NOMO-1 treated with DMSO at 0.1 percent for 48 hours (cell line): ENCODE results near the gene ESF1.
A peak's percentile ranks its signal among the peaks of the same experiment; 100 is the strongest.
"Not testable (repeated sequence)": the region's sequence is repeated elsewhere in the genome, so short reads cannot be mapped to it uniquely, and the experiment has no call there.

Experiments used
- DNase-seq: peaks from one replicate; lab custom pipeline; 2025; ENCODE audit not compliant: unreplicated experiment; lab: John Stamatoyannopoulos, UW

Gene ESF1

DNA sequence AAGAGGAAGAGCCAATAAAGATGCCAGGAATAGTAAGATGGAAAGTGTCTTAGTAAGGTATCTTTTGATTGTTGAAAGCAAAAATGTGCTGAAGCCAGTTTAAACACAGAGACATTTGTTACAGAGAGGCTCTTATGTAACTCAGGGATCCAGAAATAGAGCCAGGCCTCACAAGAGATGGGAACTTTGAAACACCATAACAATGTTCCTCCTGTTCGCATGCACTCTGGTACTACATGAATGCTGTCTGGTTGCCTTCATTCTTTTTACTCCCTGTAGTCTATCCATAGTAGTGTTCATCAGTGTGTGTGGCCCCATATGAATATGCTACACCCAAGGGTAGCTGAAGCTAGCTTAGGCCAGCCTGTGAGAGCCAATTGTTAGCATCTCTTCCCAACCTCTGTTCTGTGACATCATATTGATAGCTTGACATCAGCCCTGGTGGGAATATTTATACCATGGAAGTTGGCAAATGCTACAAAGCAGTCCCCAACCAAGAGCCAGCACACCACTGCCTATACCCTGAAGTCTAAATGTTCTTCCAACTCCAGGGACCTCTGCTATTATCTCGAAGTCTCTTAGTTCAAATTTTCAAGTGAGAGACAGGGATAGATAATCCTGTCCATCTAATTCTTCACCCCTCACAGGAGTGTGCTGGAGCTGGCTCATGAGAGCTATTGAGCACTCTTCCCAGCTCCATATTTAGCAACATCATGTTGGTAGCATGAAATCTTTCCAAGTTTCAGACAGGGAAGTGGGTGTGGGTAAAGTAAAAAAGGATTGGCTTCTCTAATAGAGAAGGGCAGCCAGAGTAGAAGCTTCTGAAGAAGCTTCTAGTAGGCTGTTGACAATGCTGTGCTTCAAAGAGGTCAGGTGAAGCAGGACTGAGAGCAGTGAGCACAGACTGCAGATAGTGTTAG lies 7.1 kb upstream of the ESF1 start:
- no peak for DNase-seq

- no peak for DNase-seq
These were observed 6.0 kb upstream of the ESF1 start for GRCh38 chr20:13790708-13791107.

DNA sequence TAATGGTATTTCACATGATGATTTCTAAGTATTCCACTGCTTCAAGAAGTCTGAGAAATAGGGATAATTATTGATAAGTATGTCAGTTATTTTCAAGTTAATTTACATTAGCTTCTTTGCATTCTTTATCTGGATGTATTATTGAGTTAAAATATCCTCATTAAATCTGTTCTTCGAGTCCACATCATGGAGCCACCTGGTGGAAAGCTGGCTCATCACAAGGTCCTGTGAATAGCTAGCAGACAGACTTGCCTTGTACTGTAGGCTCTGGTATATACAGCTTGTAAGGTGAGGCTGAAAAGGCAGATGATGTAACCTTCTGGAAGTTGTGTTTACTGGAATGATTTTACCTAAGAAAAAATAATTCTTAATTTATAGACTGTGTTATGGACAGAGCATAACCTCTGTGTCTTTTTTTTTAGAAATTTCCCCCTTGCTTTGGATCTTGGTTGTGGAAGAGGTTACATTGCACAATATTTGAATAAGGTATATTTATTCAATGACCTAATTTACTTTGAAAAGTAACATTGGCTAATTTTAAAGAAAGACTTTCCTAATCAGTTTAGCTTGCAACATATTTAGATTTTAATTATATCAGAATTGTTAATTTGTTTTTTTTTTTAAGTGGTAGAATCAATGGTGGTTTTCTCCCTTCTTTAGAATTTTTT lies 3.6 kb upstream of the ESF1 start:
- peak; percentile 3 for DNase-seq

- DNase-seq, result no peak
These were observed 1.6 kb upstream of the ESF1 start for GRCh38 chr20:13786143-13786828.

DNA sequence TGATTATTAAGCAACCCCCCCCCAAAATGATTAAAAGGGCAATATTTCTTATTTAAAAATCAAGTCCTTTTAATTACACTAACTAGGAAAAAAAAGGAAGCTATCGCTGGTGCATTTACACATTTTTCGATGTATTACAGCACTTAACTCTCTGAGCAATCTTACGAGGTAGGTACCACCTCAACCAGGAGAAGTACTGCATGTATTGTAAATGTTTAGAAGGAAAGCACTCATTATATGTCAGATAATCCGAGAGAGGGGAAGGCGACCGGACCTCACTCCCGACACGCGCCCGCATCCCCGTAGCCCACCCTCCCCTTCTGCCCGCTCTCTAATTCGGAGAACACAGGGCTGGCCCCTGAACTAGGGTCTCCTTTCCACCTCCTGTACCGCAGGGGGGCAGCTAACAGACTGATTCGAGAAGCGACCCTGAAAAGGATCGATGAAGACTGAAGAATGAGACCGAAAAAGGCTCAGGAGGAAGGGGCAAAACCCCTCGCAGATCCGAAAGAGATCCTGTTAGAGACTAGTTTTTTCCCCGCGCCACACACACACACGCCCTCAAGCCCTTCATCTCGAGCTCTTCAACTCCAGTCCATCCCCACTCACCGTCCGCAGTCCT lies 337 bp downstream of the ESF1 start:
- peak; percentile 4 for DNase-seq

DNA sequence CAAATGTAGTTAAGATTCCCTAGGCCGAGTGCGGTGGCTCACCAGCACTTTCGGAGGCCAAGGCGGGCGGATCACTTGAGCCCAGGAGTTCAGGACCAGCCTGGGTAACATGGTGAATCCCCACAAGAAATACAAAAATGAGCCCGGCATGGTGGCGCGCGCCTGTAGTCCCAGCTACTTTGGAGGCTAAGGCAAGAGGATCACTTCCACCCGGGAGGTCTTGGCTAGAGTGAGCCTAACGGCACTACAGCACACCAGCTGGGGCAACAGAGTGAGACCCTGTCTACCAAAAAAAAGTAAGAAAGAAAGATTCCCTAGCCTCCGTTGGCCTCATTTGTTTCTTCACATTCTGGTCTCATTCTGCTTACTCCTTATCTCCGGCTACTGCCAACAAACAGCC lies 1.2 kb downstream of the ESF1 start:
- DNase-seq, result no peak

DNA sequence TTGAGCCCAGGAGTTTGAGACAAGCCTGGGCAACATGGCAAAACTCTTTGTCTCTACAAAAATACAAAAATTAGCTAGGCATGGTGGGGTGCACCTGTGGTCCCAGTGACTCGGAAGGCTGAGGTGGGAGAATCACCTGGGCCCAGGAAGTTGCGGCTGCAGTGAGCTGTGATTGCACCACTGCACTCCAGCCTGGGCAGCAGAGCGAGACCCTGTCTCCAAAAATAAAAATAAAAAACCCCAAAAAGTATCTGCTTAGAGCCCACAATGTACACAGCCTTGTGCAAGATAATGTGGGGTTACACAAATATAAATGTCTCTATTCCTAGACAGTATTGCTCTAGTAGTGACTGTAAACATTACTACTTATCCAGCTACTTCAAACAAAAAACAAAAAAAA lies 5.9 kb downstream of the ESF1 start:
- no peak for DNase-seq

GRCh38 chr20:13777171-13777601 lies 7.5 kb downstream of the ESF1 start:
- DNase-seq, result peak; percentile 84

GRCh38 chr20:13775867-13776266 lies 8.9 kb downstream of the ESF1 start:
- DNase-seq, result no peak

DNA sequence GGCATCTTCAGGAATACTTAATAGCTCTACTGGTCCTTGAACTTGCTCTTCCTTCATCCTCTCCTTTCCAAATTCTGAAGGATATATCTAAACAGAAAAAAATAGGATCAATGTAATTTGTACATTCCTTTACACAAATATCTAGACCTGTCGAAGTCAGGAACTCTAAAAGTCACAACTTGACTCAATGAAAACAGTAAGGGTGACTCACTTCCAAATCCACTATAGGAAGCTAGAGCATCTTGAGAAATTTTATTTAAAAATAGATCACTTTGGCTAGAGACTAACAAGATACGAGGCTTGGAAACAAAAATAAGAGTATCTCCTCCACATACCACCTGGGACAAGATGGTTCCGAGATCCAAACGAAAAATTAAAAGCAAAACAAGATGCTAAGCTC lies 12.2 kb downstream of the ESF1 start:
- DNase-seq, result no peak

- peak; percentile 44 for DNase-seq
These were observed 12.8 kb downstream of the ESF1 start for GRCh38 chr20:13771853-13772453.

- no peak for DNase-seq
These were observed 14.6 kb downstream of the ESF1 start for GRCh38 chr20:13770141-13770540.

GRCh38 chr20:13765868-13766416 lies 18.8 kb downstream of the ESF1 start:
- no peak for DNase-seq

GRCh38 chr20:13765299-13765698 lies 19.4 kb downstream of the ESF1 start:
- no peak for DNase-seq

GRCh38 chr20:13760451-13760946 lies 24.2 kb downstream of the ESF1 start:
- not testable (repeated sequence) for DNase-seq

DNA sequence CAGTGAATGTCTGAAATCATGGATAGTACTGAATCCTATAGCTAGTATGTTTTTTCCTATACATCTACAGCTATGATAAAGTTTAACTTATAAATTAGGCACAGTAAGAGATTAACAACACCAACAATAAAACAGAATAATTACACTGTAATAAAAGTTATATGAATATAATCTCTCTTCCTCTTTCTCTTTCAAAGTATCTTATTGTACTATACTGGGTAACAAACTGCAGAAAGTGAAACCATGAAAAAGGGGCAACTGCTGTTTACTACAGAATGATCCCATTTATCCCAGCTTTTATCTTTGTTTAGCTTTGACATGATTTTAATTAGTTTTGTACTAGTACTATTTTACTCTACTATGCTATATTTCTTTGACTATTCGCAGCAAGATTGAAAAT lies 25.8 kb downstream of the ESF1 start:
- no peak for DNase-seq

DNA sequence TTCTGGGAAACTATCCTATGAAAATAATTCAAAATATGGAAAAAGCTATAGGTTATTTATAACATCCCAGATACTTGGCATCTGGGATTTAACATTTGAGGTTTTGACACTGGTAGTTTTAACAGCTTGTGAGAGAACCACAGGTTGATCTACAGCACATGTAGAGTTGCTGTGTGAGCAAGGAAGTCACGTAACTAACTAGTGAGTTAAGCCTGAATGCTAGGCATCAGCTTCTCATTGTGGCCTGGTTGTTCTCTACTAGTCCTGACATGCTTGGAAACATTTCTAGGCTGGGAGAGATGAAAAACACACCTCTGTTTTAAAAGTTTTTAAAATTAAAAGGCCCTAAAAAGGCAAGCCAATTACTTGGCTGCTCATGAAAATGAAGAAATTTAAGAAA lies 28.2 kb downstream of the ESF1 start:
- DNase-seq, result no peak

GRCh38 chr20:13755809-13756208 lies 28.9 kb downstream of the ESF1 start:
- no peak for DNase-seq

- DNase-seq, result no peak
These were observed 31.2 kb downstream of the ESF1 start for GRCh38 chr20:13753436-13754036.

- no peak for DNase-seq
These were observed 34.9 kb downstream of the ESF1 start for GRCh38 chr20:13749811-13750210.
